ENCODE data around the gene OXNAD1.

DNA sequence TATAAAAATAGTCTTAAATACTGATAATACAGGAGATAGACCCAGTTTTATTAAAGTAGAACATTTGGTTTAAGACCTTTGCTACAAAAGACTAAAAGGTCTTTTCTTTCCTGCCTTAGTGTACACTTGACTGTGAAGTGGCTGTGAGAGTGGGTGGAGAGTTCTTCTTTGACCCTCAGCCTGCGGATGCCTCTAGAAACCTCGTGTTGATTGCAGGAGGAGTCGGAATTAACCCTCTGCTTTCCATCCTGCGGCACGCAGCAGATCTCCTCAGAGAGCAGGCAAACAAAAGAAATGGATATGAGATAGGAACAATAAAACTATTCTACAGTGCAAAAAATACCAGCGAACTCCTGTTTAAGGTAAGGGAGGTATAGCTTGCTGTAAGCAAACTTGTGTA, 36.5 kb downstream of the OXNAD1 start:
- TF ChIP-seq, protein P1, sequence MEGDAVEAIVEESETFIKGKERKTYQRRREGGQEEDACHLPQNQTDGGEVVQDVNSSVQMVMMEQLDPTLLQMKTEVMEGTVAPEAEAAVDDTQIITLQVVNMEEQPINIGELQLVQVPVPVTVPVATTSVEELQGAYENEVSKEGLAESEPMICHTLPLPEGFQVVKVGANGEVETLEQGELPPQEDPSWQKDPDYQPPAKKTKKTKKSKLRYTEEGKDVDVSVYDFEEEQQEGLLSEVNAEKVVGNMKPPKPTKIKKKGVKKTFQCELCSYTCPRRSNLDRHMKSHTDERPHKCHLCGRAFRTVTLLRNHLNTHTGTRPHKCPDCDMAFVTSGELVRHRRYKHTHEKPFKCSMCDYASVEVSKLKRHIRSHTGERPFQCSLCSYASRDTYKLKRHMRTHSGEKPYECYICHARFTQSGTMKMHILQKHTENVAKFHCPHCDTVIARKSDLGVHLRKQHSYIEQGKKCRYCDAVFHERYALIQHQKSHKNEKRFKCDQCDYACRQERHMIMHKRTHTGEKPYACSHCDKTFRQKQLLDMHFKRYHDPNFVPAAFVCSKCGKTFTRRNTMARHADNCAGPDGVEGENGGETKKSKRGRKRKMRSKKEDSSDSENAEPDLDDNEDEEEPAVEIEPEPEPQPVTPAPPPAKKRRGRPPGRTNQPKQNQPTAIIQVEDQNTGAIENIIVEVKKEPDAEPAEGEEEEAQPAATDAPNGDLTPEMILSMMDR (IDR thresholded peaks at IDR 0.05): no peak
- no peak for TF ChIP-seq POLR2A (IDR thresholded peaks at IDR 0.05)

Data from right lobe of liver (tissue), 4 donors.